K562 (cell line): ENCODE measurements around the gene ZFAND5. TPM values are rescaled to one million over a fixed set of nuclear protein-coding genes. Genes with fewer than 3 reads are reported as not detected.

Source experiments
- ATAC-seq: fragments of 200-7000 bp; cut with Tn5 transposase; 3 replicates; pipeline ENCODE4 v1.9.1; 2020; ENCODE audit warnings: moderate library complexity
- BruUV-seq: library from RNA; stranded (reverse); fragments of 400-500 nt; replicated peaks from 2 replicates; lab custom pipeline; 2021; lab: Mats Ljungman, UMichigan
- CTCF ChIA-PET: fragments of 300-600 bp; formaldehyde crosslinking; extraction: SDS; loops from one replicate; lab custom pipeline; 2021; ENCODE audit warnings: low intra/inter-chr PET ratio; lab: Yijun Ruan, JAX
- POLR2A ChIA-PET: fragments of 300-600, 350-650 bp; sonication (Branson Sonifier 250); formaldehyde crosslinking; extraction: SDS; loops from one replicate; lab custom pipeline; 2021; ENCODE audit warnings: antibody characterized with exemption, inconsistent platforms; lab: Yijun Ruan, JAX
- DNase-seq, 4 experiments: peaks; one replicate each; pipeline versions ENCODE4 v3.0.0 to v3.0.0-alpha.2; 2011 to 2018; ENCODE audit warnings: low spot score in 3 of 4, mixed read lengths in 3 of 4; ENCODE audit errors: extremely low read depth in 1 of 4
- FAIRE-seq: peaks from 2 replicates; lab custom pipeline; 2011; peaks lifted over from hg19 to GRCh38; lab: Jason Lieb, UNC
- H2AFZ ChIP-seq: 2 replicates; pipeline ENCODE4 v1.6.0; 2011; ENCODE audit warnings: low read depth, low read length, control low read depth, inconsistent platforms
- H3K27ac ChIP-seq: fragments of 200-600 bp; 3 replicates; pipeline ENCODE4 v1.8.0; 2011; ENCODE audit warnings: low read depth, mild to moderate bottlenecking, control low read depth, inconsistent platforms, low read length, moderate library complexity, mixed read lengths; ENCODE audit errors: extremely low read depth
- H3K27me3 ChIP-seq, 2 experiments: fragments of 300-600 bp in 1 of 2; 2 replicates in 1 of 2; 3 replicates in 1 of 2; pipeline versions ENCODE4 v1.6.0 to v1.8.0; 2011; ENCODE audit warnings: inconsistent platforms in 2 of 2, low read length in 2 of 2, mild to moderate bottlenecking in 1 of 2, mixed read lengths in 1 of 2, moderate library complexity in 1 of 2; ENCODE audit not compliant: control insufficient read depth in 2 of 2, insufficient read depth in 2 of 2
- H3K36me3 ChIP-seq: fragments of 300-600 bp; 3 replicates; pipeline ENCODE4 v1.8.0; 2011; ENCODE audit warnings: mild to moderate bottlenecking, low read length, inconsistent platforms; ENCODE audit not compliant: control insufficient read depth, insufficient read depth
- H3K4me1 ChIP-seq, 2 experiments: fragments of 200-600 bp in 1 of 2; replicated peaks in 1 of 2; 2 replicates in 1 of 2; 3 replicates in 1 of 2; pipeline versions ENCODE4 v1.5.1 to v1.8.0; 2011; ENCODE audit warnings: inconsistent platforms in 2 of 2, low read length in 2 of 2, mild to moderate bottlenecking in 1 of 2, mixed read lengths in 1 of 2, moderate library complexity in 1 of 2; ENCODE audit not compliant: control insufficient read depth in 2 of 2, insufficient read depth in 2 of 2
- H3K4me2 ChIP-seq: 2 replicates; pipeline ENCODE4 v1.6.1; 2011; ENCODE audit warnings: low read length, control low read depth, inconsistent platforms, mixed read lengths; ENCODE audit not compliant: insufficient read depth
- H3K4me3 ChIP-seq: fragments of 200-600 bp; sonication (generic), shearing (Covaris generic); 2 replicates; pipeline ENCODE4 v1.5.1; 2016; ENCODE audit warnings: control low read depth, inconsistent platforms
- H3K79me2 ChIP-seq: fragments of 200-600 bp; 3 replicates; pipeline ENCODE4 v1.8.0; 2011; ENCODE audit warnings: low read length, inconsistent platforms; ENCODE audit not compliant: control insufficient read depth, insufficient read depth
- H3K9ac ChIP-seq, 2 experiments: 2 replicates each; pipeline versions ENCODE4 v1.6.0 to v1.6.1; 2011; ENCODE audit warnings: low read depth in 2 of 2, low read length in 2 of 2, control low read depth in 1 of 2, inconsistent platforms in 1 of 2, mild to moderate bottlenecking in 1 of 2, mixed read lengths in 1 of 2; ENCODE audit not compliant: insufficient read depth in 1 of 2
- H3K9me1 ChIP-seq: one replicate; pipeline ENCODE4 v1.6.0; 2011; ENCODE audit warnings: inconsistent platforms, mild to moderate bottlenecking, low read length, moderate library complexity; ENCODE audit not compliant: control insufficient read depth, insufficient read depth
- H3K9me3 ChIP-seq: replicated peaks from 2 replicates; pipeline ENCODE4 v1.5.1; 2011; ENCODE audit warnings: low read depth, low read length, inconsistent platforms; ENCODE audit not compliant: control insufficient read depth, insufficient read depth
- H4K20me1 ChIP-seq: replicated peaks from 2 replicates; pipeline ENCODE4 v1.6.1; 2011; ENCODE audit warnings: low read length, inconsistent platforms, mixed read lengths; ENCODE audit not compliant: control insufficient read depth, insufficient read depth
- BHLHE40 ChIP-seq: IDR thresholded peaks from 2 replicates; pipeline ENCODE4 v1.6.1; 2011; ENCODE audit warnings: low read length, improper control_type of control experiment
- CC2D1A ChIP-seq: fragments of 450-650 bp; IDR thresholded peaks from 2 replicates; pipeline ENCODE4 v1.6.1; 2017; ENCODE audit warnings: mild to moderate bottlenecking
- DLX4 ChIP-seq: fragments of 250-450 bp; sonication (Bioruptor Pico); IDR thresholded peaks from 2 replicates; pipeline ENCODE4 v1.6.1; 2021; ENCODE audit warnings: mild to moderate bottlenecking
- EP400 ChIP-seq: fragments of 450-650 bp; IDR thresholded peaks from 2 replicates; pipeline ENCODE4 v1.6.1; 2017; ENCODE audit warnings: antibody characterized with exemption, mild to moderate bottlenecking, moderate library complexity
- ESRRB ChIP-seq: fragments of 250-450 bp; sonication (Bioruptor Pico); IDR thresholded peaks from 2 replicates; pipeline ENCODE4 v1.5.0; 2020; ENCODE audit warnings: mild to moderate bottlenecking, moderate library complexity, borderline replicate concordance
- HCFC1 ChIP-seq: IDR thresholded peaks from 2 replicates; pipeline ENCODE4 v1.6.1; 2012; ENCODE audit warnings: low read depth, low read length, improper control_type of control experiment
- HDAC1 ChIP-seq, 2 experiments: fragments of 450-650 bp; IDR thresholded peaks; 2 replicates each; pipeline ENCODE4 v1.6.1; 2016 to 2017; ENCODE audit warnings: inconsistent platforms in 1 of 2, mild to moderate bottlenecking in 1 of 2, moderate library complexity in 1 of 2
- HLTF ChIP-seq: fragments of 450-650 bp; IDR thresholded peaks from 2 replicates; pipeline ENCODE4 v1.6.1; 2016
- KLF6 ChIP-seq: fragments of 250-450 bp; sonication (Bioruptor Pico); IDR thresholded peaks from 2 replicates; pipeline ENCODE4 v1.4.0; 2020; ENCODE audit warnings: mild to moderate bottlenecking, moderate library complexity, borderline replicate concordance
- LARP7 ChIP-seq: fragments of 450-650 bp; IDR thresholded peaks from 2 replicates; pipeline ENCODE4 v1.6.1; 2016
- MLLT1 ChIP-seq, 2 experiments: fragments of 450-650 bp; IDR thresholded peaks; 2 replicates each; pipeline ENCODE4 v1.6.1; 2016
- NELFE ChIP-seq: IDR thresholded peaks from 2 replicates; pipeline ENCODE4 v1.6.1; 2011; ENCODE audit warnings: mild to moderate bottlenecking; ENCODE audit not compliant: insufficient read depth, insufficient read length
- POLR3A ChIP-seq: IDR thresholded peaks from 2 replicates; pipeline ENCODE4 v1.6.1; 2011; ENCODE audit warnings: borderline replicate concordance, mild to moderate bottlenecking, moderate library complexity; ENCODE audit not compliant: insufficient read length, insufficient read depth; ENCODE audit errors: extremely low read depth
- SAFB ChIP-seq: fragments of 200-400 bp; formaldehyde crosslinking; IDR thresholded peaks from 2 replicates; pipeline ENCODE4 v1.6.1; 2017; ENCODE audit warnings: low read depth, low read length, borderline replicate concordance
- SNAPC5 ChIP-seq: fragments of 250-450 bp; sonication (Bioruptor Pico); IDR thresholded peaks from 2 replicates; pipeline ENCODE4 v1.8.0; 2021; ENCODE audit warnings: moderate library complexity, mild to moderate bottlenecking, inconsistent platforms
- XRCC3 ChIP-seq: fragments of 450-650 bp; IDR thresholded peaks from 2 replicates; pipeline ENCODE4 v1.6.1; 2017; ENCODE audit warnings: mild to moderate bottlenecking, moderate library complexity
- ZNF124 ChIP-seq: sonication (generic); formaldehyde crosslinking; IDR thresholded peaks from 2 replicates; pipeline ENCODE4 v1.8.1; 2022; ENCODE audit warnings: missing genetic modification reagents
- ZNF408 ChIP-seq: fragments of 250-450 bp; sonication (Bioruptor Pico); IDR thresholded peaks from 2 replicates; pipeline ENCODE4 v1.4.0; 2020; ENCODE audit warnings: low read depth, mild to moderate bottlenecking, moderate library complexity
- ZNF707 ChIP-seq: fragments of 250-450 bp; sonication (Bioruptor Pico); conservative IDR thresholded peaks from 2 replicates; pipeline ENCODE4 v1.8.0; 2022; ENCODE audit warnings: inconsistent platforms, mild to moderate bottlenecking, moderate library complexity
- WGBS: fragments of 100-300 bp; shearing (Covaris generic); methylation state at CpG from one replicate; pipeline ENCODE4 v1.1.6; 2016; ENCODE audit warnings: low coverage, mixed read lengths; ENCODE audit not compliant: insufficient coverage; ENCODE audit errors: missing lambda C conversion rate; 5-methylcytosine and 5-hydroxymethylcytosine counted together
- in situ Hi-C: fragments of 300-500 bp; cut with MboI; formaldehyde crosslinking; loops from 4 replicates; pipeline ENCODE4 v1.15.0; 2018; ENCODE audit warnings: inconsistent platforms, mixed read lengths
- intact Hi-C: fragments of 100-400 bp; cut with micrococcal nuclease; formaldehyde crosslinking; loops from 2 replicates; pipeline ENCODE4 v1.14.2; 2022
- polyA plus RNA-seq, 8 experiments: library from polyadenylated mRNA; depleted of rRNA in 4 of 8; stranded (reverse) in 5 of 8; unstranded in 3 of 8; fragments of >200 nt; fragmentation: Nextera tagmentation in 2 of 8; fragmentation: Illumina TruSeq in 1 of 8; extraction: Ambion mirVana in 2 of 8; extraction: Trizol in 1 of 8; gene quantifications; 2 replicates each; pipeline versions ENCODE4 v1.2.1 to v1.2.3, GENCODE V29; 2011 to 2014; ENCODE audit warnings: inconsistent platforms in 1 of 8, missing spikeins in 1 of 8
- total RNA-seq, 7 experiments: library from RNA; depleted of rRNA in 6 of 7; stranded (reverse); fragments of >200 nt in 6 of 7; fragmentation: Illumina TruSeq in 2 of 7; extraction: Trizol in 2 of 7; gene quantifications; 2 replicates each; pipeline versions ENCODE4 v1.2.1 to v1.2.3, GENCODE V29; 2011 to 2021; ENCODE audit warnings: low replicate concordance in 1 of 7

The ZFAND5 gene
- total and polyA plus RNA-seq, 9 of the 15 experiments (the other 6 are each of a cell fraction or from before 2014, with no cell fraction given), result 12.7 to 64.2 (median 34.5) TPM

- Histone ChIP-seq H3K9me3 (no peaks in the 10 kb centered on the region), H3K27me3 (no peaks in the 10 kb centered on the region; a peak in 1 of 5 replicates), H3K36me3 (no peaks in the 10 kb centered on the region), H3K4me3 (no peak overlapping the region), H4K20me1 (no peaks in the 10 kb centered on the region), H3K4me1 (no peaks in the 10 kb centered on the region), H3K9me1 (no peaks in the 10 kb centered on the region), H3K79me2 (no peaks in the 10 kb centered on the region), H3K4me2 (no peak overlapping the region), H3K27ac (no peak overlapping the region), H3K9ac (no peak overlapping the region), H2AFZ (no peak overlapping the region)
- no peak for FAIRE-seq
- CTCF ChIA-PET, result no interaction called here
- POLR2A ChIA-PET, result interaction anchor here (1.1 to 1.2 kb wide), 2 partner anchors 10 to 109 kb away, joined by 3 to 4 read pairs; no protein-coding TSS in a partner anchor
- in situ Hi-C loops (no loop called here), intact Hi-C loops (no loop called here)
- DNase-seq, result no peak
- BruUV-seq, result no TSS peak
- no peak for TF ChIP-seq SNAPC5 (CRISPR knock-in tag)
- no peak for TF ChIP-seq ESRRB
- TF ChIP-seq MLLT1 (IDR thresholded peaks at IDR 0.05), result no peak
- no peak for TF ChIP-seq XRCC3
- no peak for TF ChIP-seq DLX4
- no peak for TF ChIP-seq BHLHE40
- no peak for TF ChIP-seq CC2D1A
- no peak for TF ChIP-seq KLF6 (CRISPR knock-in tag)
- no peak for TF ChIP-seq HCFC1
- no peak for TF ChIP-seq NELFE
- no peak for TF ChIP-seq ZNF124 (CRISPR knock-in tag)
- TF ChIP-seq POLR3A, result no peak
- no peak for TF ChIP-seq ZNF408 (CRISPR knock-in tag)
- TF ChIP-seq LARP7, result no peak
- no peak for TF ChIP-seq EP400
- no peak for TF ChIP-seq SAFB
- no peak for TF ChIP-seq HLTF
- no peak for TF ChIP-seq ZNF707 (CRISPR knock-in tag)
- TF ChIP-seq HDAC1 (IDR thresholded peaks at IDR 0.05), result no peak
- ATAC-seq, result no peak
- 3% methylated on average over 4 of the region's 4 CpGs for WGBS
Measured at GRCh38 chr9:72382405-72382804, 17.4 kb upstream of the ZFAND5 start.
